ENCODE results near the gene BRSK1. TPM values are rescaled to one million over a fixed set of nuclear protein-coding genes. Genes with fewer than 3 reads are reported as not detected.

Gene BRSK1
- polyA plus RNA-seq (2013) = 5.4 TPM

- DNase-seq = peak in 2 of 3 donors; percentile 45 to 57
- Histone ChIP-seq H3K9me3 (ENCODE audit: control extremely low read depth in 1 of 5, control insufficient read depth in 4 of 5, insufficient read depth in 2 of 5, low read depth in 1 of 5, low read length in 4 of 5) (no peaks in the 10 kb centered on the region), H3K4me3 (ENCODE audit: control insufficient read depth in 1 of 7, extremely low read depth in 1 of 7, insufficient read depth in 4 of 7, low read depth in 2 of 7, low read length in 6 of 7) (no peak within 1 kb of the TSS), H3K36me3 (ENCODE audit: control insufficient read depth in 4 of 4, insufficient read depth in 4 of 4, low read length in 3 of 4) (no peaks in the 10 kb centered on the region), H3K27ac (ENCODE audit: insufficient read depth in 1 of 2, low read depth in 1 of 2, low read length in 2 of 2, poor library complexity in 1 of 2, severe bottlenecking in 2 of 2) (no peak within 1 kb of the TSS), H3K4me1 (ENCODE audit: control extremely low read depth in 1 of 4, control insufficient read depth in 4 of 4, insufficient read depth in 4 of 4, low read length in 3 of 4) (peaks cover 0 to 25% (median 19%) of the 10 kb centered on the region in 4 experiments), H3K27me3 (replicated peaks in 2 of 5; ENCODE audit: control insufficient read depth in 4 of 5, insufficient read depth in 5 of 5, low read length in 4 of 5) (peaks cover 0 to 4% (median 0%) of the 10 kb centered on the region in 5 experiments)
- WGBS (ENCODE audit: insufficient coverage) = 39% methylated on average over 4 of the region's 44 CpGs
- POLR2A ChIA-PET = no interaction called here
- CTCF ChIA-PET = interaction anchor here (0.7 to 2.0 kb wide), 3 partner anchors 8 to 611 kb away, joined by 3 to 9 read pairs (median 4); no protein-coding TSS in a partner anchor
Measured at GRCh38 chr19:55283548-55284377, at the start of gene BRSK1. BRSK1 (plus strand) TSS chr19:55283997; CDS start chr19:55284443, 446 bp downstream.

GRCh38 chr19:55238030-55238429, 45.8 kb upstream of the BRSK1 start:
- Histone ChIP-seq H3K4me1 (ENCODE audit: control extremely low read depth in 1 of 4, control insufficient read depth in 4 of 4, insufficient read depth in 4 of 4, low read length in 3 of 4) (no peaks in the 10 kb centered on the region), H3K36me3 (ENCODE audit: control insufficient read depth in 4 of 4, insufficient read depth in 4 of 4, low read length in 3 of 4) (peaks cover 33 to 89% (median 76%) of the 10 kb centered on the region in 4 experiments), H3K27me3 (replicated peaks in 2 of 5; ENCODE audit: control insufficient read depth in 4 of 5, insufficient read depth in 5 of 5, low read length in 4 of 5) (no peaks in the 10 kb centered on the region), H3K4me3 (ENCODE audit: control insufficient read depth in 1 of 7, extremely low read depth in 1 of 7, insufficient read depth in 4 of 7, low read depth in 2 of 7, low read length in 6 of 7) (no peak overlapping the region), H3K27ac (ENCODE audit: insufficient read depth in 1 of 2, low read depth in 1 of 2, low read length in 2 of 2, poor library complexity in 1 of 2, severe bottlenecking in 2 of 2) (no peak overlapping the region), H3K9me3 (ENCODE audit: control extremely low read depth in 1 of 5, control insufficient read depth in 4 of 5, insufficient read depth in 2 of 5, low read depth in 1 of 5, low read length in 4 of 5) (no peaks in the 10 kb centered on the region)
- WGBS (ENCODE audit: insufficient coverage) = 100% methylated on average over 8 of the region's 8 CpGs
- ChIA-PET POLR2A (interaction anchor here (0.5 to 1.1 kb wide), 3 partner anchors 20 to 346 kb away, joined by 3 to 4 read pairs (median 4); partner anchors contain the start of gene PPP6R1), CTCF (no interaction called here)
- no peak for DNase-seq

- ChIA-PET CTCF (no interaction called here), POLR2A (no interaction called here)
- H3K4me3 ChIP-seq (ENCODE audit: control insufficient read depth in 1 of 7, extremely low read depth in 1 of 7, insufficient read depth in 4 of 7, low read depth in 2 of 7, low read length in 6 of 7) = no peak overlapping the region
- 98% methylated on average over 11 of the region's 12 CpGs for WGBS (ENCODE audit: insufficient coverage)
- H3K9me3 ChIP-seq (ENCODE audit: control extremely low read depth in 1 of 5, control insufficient read depth in 4 of 5, insufficient read depth in 2 of 5, low read depth in 1 of 5, low read length in 4 of 5) = no peaks in the 10 kb centered on the region
- H3K27me3 ChIP-seq (replicated peaks in 2 of 5; ENCODE audit: control insufficient read depth in 4 of 5, insufficient read depth in 5 of 5, low read length in 4 of 5) = no peaks in the 10 kb centered on the region
- H3K27ac ChIP-seq (ENCODE audit: insufficient read depth in 1 of 2, low read depth in 1 of 2, low read length in 2 of 2, poor library complexity in 1 of 2, severe bottlenecking in 2 of 2) = no peak overlapping the region
- H3K36me3 ChIP-seq (ENCODE audit: control insufficient read depth in 4 of 4, insufficient read depth in 4 of 4, low read length in 3 of 4) = peaks cover 29 to 93% (median 77%) of the 10 kb centered on the region in 4 experiments
- H3K4me1 ChIP-seq (ENCODE audit: control extremely low read depth in 1 of 4, control insufficient read depth in 4 of 4, insufficient read depth in 4 of 4, low read length in 3 of 4) = no peaks in the 10 kb centered on the region
- no peak for DNase-seq
Measured at GRCh38 chr19:55239004-55239403, 44.8 kb upstream of the BRSK1 start.

GRCh38 chr19:55240713-55241020, 43.1 kb upstream of the BRSK1 start:
- 87% methylated on average over 3 of the region's 6 CpGs for WGBS (ENCODE audit: insufficient coverage)
- H3K4me3 ChIP-seq (ENCODE audit: control insufficient read depth in 1 of 7, extremely low read depth in 1 of 7, insufficient read depth in 4 of 7, low read depth in 2 of 7, low read length in 6 of 7) = no peak overlapping the region
- H3K27ac ChIP-seq (ENCODE audit: insufficient read depth in 1 of 2, low read depth in 1 of 2, low read length in 2 of 2, poor library complexity in 1 of 2, severe bottlenecking in 2 of 2) = no peak overlapping the region
- ChIA-PET POLR2A (interaction anchor here (0.6 to 0.8 kb wide), 2 partner anchors 9 to 14 kb away, joined by 3 to 4 read pairs; no protein-coding TSS in a partner anchor), CTCF (no interaction called here)
- H3K4me1 ChIP-seq (ENCODE audit: control extremely low read depth in 1 of 4, control insufficient read depth in 4 of 4, insufficient read depth in 4 of 4, low read length in 3 of 4) = no peaks in the 10 kb centered on the region
- no peak for DNase-seq
- peaks cover 28 to 97% (median 77%) of the 10 kb centered on the region in 4 experiments for H3K36me3 ChIP-seq (ENCODE audit: control insufficient read depth in 4 of 4, insufficient read depth in 4 of 4, low read length in 3 of 4)
- no peaks in the 10 kb centered on the region for H3K27me3 ChIP-seq (replicated peaks in 2 of 5; ENCODE audit: control insufficient read depth in 4 of 5, insufficient read depth in 5 of 5, low read length in 4 of 5)
- no peaks in the 10 kb centered on the region for H3K9me3 ChIP-seq (ENCODE audit: control extremely low read depth in 1 of 5, control insufficient read depth in 4 of 5, insufficient read depth in 2 of 5, low read depth in 1 of 5, low read length in 4 of 5)

GRCh38 chr19:55241143-55241934, 42.5 kb upstream of the BRSK1 start:
- WGBS (ENCODE audit: insufficient coverage) = 96% methylated on average over 31 of the region's 37 CpGs
- POLR2A ChIA-PET = interaction anchor here (0.6 to 0.9 kb wide), 3 partner anchors 9 to 1014 kb away, joined by 3 to 4 read pairs (median 3); no protein-coding TSS in a partner anchor

GRCh38 chr19:55241935-55242464, 41.8 kb upstream of the BRSK1 start:
- Histone ChIP-seq H3K27ac (ENCODE audit: insufficient read depth in 1 of 2, low read depth in 1 of 2, low read length in 2 of 2, poor library complexity in 1 of 2, severe bottlenecking in 2 of 2) (no peak overlapping the region), H3K4me3 (ENCODE audit: control insufficient read depth in 1 of 7, extremely low read depth in 1 of 7, insufficient read depth in 4 of 7, low read depth in 2 of 7, low read length in 6 of 7) (no peak overlapping the region), H3K36me3 (ENCODE audit: control insufficient read depth in 4 of 4, insufficient read depth in 4 of 4, low read length in 3 of 4) (peaks cover 29 to 96% (median 77%) of the 10 kb centered on the region in 4 experiments), H3K4me1 (ENCODE audit: control extremely low read depth in 1 of 4, control insufficient read depth in 4 of 4, insufficient read depth in 4 of 4, low read length in 3 of 4) (peaks cover 0 to 7% (median 3%) of the 10 kb centered on the region in 4 experiments), H3K27me3 (replicated peaks in 2 of 5; ENCODE audit: control insufficient read depth in 4 of 5, insufficient read depth in 5 of 5, low read length in 4 of 5) (no peaks in the 10 kb centered on the region), H3K9me3 (ENCODE audit: control extremely low read depth in 1 of 5, control insufficient read depth in 4 of 5, insufficient read depth in 2 of 5, low read depth in 1 of 5, low read length in 4 of 5) (no peaks in the 10 kb centered on the region)
- ChIA-PET CTCF (interaction anchor here (1.7 kb wide), 1 partner anchor 10 kb away, joined by 4 read pairs; no protein-coding TSS in a partner anchor), POLR2A (interaction anchor here (0.6 to 0.9 kb wide), 3 partner anchors 12 to 1014 kb away, joined by 3 read pairs; no protein-coding TSS in a partner anchor)
- no peak for DNase-seq
- WGBS (ENCODE audit: insufficient coverage) = 97% methylated on average over 14 of the region's 16 CpGs

More at GRCh38 chr19:55241143-55241934, 42.5 kb upstream of the BRSK1 start:
- Histone ChIP-seq H3K9me3 (ENCODE audit: control extremely low read depth in 1 of 5, control insufficient read depth in 4 of 5, insufficient read depth in 2 of 5, low read depth in 1 of 5, low read length in 4 of 5) (no peaks in the 10 kb centered on the region), H3K27ac (ENCODE audit: insufficient read depth in 1 of 2, low read depth in 1 of 2, low read length in 2 of 2, poor library complexity in 1 of 2, severe bottlenecking in 2 of 2) (no peak overlapping the region), H3K4me1 (ENCODE audit: control extremely low read depth in 1 of 4, control insufficient read depth in 4 of 4, insufficient read depth in 4 of 4, low read length in 3 of 4) (no peaks in the 10 kb centered on the region), H3K4me3 (ENCODE audit: control insufficient read depth in 1 of 7, extremely low read depth in 1 of 7, insufficient read depth in 4 of 7, low read depth in 2 of 7, low read length in 6 of 7) (no peak overlapping the region), H3K27me3 (replicated peaks in 2 of 5; ENCODE audit: control insufficient read depth in 4 of 5, insufficient read depth in 5 of 5, low read length in 4 of 5) (no peaks in the 10 kb centered on the region), H3K36me3 (ENCODE audit: control insufficient read depth in 4 of 4, insufficient read depth in 4 of 4, low read length in 3 of 4) (peaks cover 30 to 96% (median 77%) of the 10 kb centered on the region in 4 experiments)
- no peak for DNase-seq
- CTCF ChIA-PET = interaction anchor here (1.7 kb wide), 1 partner anchor 10 kb away, joined by 4 read pairs; no protein-coding TSS in a partner anchor
